AG09319 (cell line): ENCODE measurements around the gene LMNTD1.

Source experiments
- DNase-seq: peaks from one replicate; pipeline ENCODE4 v3.0.0-alpha.2; 2010; ENCODE audit warnings: low read depth; ENCODE audit errors: extremely low read depth
- TF ChIP-seq, protein P1 (sequence below): IDR thresholded peaks from 2 replicates; pipeline ENCODE4 v1.5.1; 2011; ENCODE audit warnings: low read depth, mild to moderate bottlenecking, inconsistent platforms, low read length, moderate library complexity

Gene LMNTD1

DNA sequence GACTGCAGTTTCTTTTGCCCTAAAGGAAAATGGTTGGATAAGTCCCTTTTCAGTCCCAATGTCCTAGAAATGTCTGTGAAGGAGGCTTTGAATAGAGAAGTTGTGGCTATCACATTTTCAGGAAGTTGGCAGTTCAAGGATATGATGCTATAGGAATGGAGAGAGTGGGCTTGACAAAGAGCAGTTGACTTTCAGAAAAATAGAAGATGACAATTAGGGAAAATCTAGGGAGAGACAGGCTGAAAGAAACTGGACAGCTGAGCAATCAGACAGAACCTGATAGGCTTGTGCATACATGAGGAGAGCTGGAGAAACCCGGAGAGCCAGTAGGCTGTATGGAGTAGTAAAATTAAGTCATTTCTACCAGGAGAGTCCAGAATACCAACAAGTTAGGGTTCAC, 50.5 kb downstream of the LMNTD1 start:
- no peak for DNase-seq
- TF ChIP-seq, protein P1, sequence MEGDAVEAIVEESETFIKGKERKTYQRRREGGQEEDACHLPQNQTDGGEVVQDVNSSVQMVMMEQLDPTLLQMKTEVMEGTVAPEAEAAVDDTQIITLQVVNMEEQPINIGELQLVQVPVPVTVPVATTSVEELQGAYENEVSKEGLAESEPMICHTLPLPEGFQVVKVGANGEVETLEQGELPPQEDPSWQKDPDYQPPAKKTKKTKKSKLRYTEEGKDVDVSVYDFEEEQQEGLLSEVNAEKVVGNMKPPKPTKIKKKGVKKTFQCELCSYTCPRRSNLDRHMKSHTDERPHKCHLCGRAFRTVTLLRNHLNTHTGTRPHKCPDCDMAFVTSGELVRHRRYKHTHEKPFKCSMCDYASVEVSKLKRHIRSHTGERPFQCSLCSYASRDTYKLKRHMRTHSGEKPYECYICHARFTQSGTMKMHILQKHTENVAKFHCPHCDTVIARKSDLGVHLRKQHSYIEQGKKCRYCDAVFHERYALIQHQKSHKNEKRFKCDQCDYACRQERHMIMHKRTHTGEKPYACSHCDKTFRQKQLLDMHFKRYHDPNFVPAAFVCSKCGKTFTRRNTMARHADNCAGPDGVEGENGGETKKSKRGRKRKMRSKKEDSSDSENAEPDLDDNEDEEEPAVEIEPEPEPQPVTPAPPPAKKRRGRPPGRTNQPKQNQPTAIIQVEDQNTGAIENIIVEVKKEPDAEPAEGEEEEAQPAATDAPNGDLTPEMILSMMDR = no peak

DNA sequence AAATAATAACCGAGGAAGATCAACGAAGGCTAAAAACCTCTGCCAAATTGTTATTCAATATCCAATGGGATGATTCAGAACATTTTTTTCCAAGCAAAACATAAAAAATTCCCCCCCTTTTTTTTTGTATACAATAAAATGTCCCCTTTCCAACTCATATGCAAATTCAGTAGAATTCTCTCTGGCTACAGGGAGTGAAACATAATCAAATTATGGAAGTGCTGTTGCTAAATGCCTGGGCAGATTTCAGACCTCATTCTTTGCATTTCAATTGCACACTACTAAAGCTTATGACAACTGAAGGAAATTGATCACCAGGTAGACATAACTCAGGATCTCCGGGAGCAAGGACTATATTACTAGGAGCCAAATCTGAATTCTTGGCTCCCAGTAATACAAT, 51.0 kb downstream of the LMNTD1 start:
- DNase-seq = no peak
- TF ChIP-seq, protein P1 = no peak

GRCh38 chr12:25501549-25501948, 51.5 kb downstream of the LMNTD1 start:
- DNase-seq = no peak
- TF ChIP-seq, protein P1 = no peak

GRCh38 chr12:25500651-25501050, 52.4 kb downstream of the LMNTD1 start:
- TF ChIP-seq, protein P1 = no peak
- DNase-seq = no peak

- DNase-seq = no peak
- TF ChIP-seq, protein P1 = no peak
Measured at GRCh38 chr12:25497021-25497420, 56.1 kb downstream of the LMNTD1 start.

GRCh38 chr12:25496098-25496587, 56.9 kb downstream of the LMNTD1 start:
- TF ChIP-seq, protein P1 = no peak
- peak; percentile 66 for DNase-seq

- peak; percentile 43 for DNase-seq
- TF ChIP-seq, protein P1 = no peak
Measured at GRCh38 chr12:25495331-25496097, 57.6 kb downstream of the LMNTD1 start.
